NCI-H1694 treated with DMSO at 0.1 percent for 48 hours (cell line): ENCODE data around the gene CYP24A1.

Experiments
- DNase-seq: peaks from one replicate; lab custom pipeline; 2025; lab: John Stamatoyannopoulos, UW

CYP24A1 gene

DNA sequence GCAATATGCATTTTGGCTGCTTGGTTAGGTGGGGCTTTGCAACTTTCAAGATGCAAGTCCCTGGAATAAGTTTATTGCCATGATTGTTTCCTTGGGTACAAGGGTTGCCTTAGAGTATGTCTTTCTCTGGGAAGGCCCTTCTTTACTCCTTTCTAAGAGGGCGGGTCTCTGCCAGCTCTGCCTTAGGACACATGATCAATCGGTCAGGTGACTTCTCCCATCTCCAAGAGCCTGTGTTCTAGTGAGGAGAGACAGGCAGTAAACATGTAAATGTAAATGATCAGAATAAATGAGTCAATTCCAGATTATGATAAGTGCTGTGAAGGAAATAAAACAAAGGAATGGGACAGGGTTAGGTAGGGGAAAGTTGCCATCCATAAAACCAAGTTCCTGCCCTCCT lies 60.2 kb downstream of the CYP24A1 start:
- no peak for DNase-seq

DNA sequence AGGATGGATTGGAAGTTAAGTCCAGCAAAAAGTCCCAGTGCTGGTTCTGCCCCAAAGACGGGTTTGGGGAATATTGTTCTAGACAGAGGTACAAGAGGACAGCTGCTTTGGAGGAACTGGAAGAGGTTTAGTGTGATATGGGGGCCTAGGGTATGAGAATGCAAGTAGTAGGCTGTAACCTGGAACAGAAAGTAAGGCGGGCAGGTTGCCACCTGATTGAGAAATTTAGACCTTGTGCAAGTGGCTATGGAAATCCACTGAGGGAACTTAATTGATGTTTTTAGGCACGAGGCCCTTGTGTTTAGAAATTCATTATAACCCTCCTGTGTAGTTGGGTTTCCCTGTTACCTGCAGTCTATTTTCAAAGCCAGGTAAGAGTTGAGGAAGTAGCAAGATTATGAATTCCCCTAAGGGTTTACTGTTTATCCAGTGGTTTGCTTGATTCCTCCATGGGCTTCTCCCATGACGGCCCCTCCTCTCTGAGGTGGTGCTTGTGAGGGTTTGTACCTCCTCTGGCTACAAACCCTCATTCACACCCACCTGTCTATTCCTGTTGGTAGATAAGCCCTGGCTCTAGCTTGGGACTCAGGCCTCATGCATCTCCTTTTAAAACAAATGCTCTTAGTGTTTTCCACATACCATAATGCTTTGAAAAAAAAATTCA lies 61.4 kb downstream of the CYP24A1 start:
- no peak for DNase-seq

DNA sequence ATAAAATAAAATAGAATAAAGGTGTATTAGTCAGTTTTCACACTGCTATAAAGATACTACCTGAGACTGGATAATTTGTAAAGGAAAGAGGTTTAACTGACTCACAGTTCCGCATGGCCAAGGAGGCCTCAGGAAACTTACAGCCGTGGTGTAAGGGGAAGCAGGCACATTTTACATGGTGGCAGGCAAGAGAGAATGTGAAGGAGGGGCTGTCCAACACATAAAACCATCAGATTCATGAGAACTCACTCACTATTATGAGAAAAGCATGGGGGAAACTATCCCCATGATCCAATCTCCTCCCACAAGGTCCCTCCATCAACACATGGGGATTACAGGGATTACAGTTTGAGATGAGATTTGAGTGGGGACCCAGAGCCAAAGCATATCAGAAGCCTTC lies 62.3 kb downstream of the CYP24A1 start:
- no peak for DNase-seq

DNA sequence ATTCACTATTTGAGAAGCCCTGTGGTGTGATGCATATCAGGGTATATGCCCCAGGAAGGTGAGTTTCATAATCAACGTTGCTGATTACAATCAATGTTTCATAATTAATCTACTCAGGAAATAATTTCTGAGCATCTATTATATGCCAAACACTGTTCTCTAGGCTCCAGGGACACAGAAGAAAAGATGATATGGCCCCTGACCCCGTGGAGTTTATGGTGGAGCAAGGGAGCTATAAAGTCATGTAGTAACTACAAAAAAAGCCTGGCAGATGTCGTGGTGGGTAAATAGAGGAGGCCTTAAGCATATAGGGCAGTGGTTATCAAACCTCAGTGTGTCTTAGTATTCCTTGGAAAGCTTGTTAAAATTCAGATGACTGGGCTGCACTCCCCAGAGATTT lies 63.3 kb downstream of the CYP24A1 start:
- no peak for DNase-seq

GRCh38 chr20:54110041-54110440 lies 63.7 kb downstream of the CYP24A1 start:
- no peak for DNase-seq

GRCh38 chr20:54108817-54109216 lies 65.0 kb downstream of the CYP24A1 start:
- DNase-seq: no peak

- DNase-seq: no peak
These were observed 65.5 kb downstream of the CYP24A1 start for GRCh38 chr20:54108326-54108642.

GRCh38 chr20:54107600-54108325 lies 66.0 kb downstream of the CYP24A1 start:
- no peak for DNase-seq

- DNase-seq: no peak
These were observed 66.6 kb downstream of the CYP24A1 start for GRCh38 chr20:54107181-54107580.

- DNase-seq: no peak
These were observed 67.6 kb downstream of the CYP24A1 start for GRCh38 chr20:54106162-54106561.

GRCh38 chr20:54105653-54106052 lies 68.1 kb downstream of the CYP24A1 start:
- no peak for DNase-seq

DNA sequence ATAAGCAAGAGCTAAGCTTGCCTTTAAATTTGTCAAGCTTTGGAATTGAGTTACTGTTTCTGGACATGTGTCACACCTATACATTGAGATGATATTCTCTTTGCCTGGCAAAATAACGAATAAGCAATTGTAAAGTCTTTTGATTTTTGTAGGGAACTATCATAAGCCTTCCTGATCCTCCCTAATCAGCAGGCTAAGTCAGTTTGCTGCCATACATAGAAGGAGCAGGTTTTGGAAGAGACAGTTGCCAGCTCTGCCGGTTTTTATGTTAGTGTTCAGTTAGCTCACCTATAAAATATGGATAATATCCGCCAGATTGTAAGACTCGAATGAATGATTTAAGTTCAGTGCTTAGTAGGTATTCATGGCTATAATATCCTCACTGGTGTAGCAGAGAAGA lies 69.0 kb downstream of the CYP24A1 start:
- DNase-seq: no peak

GRCh38 chr20:54103762-54104600 lies 69.8 kb downstream of the CYP24A1 start:
- no peak for DNase-seq
